HL-60/S4 treated with retinoic acid at 250 ng/mL for 4 days and 3 days (cell line): ENCODE data around the gene TRAPPC8.
"Not testable (repeated sequence)": the region's sequence is repeated elsewhere in the genome, so short reads cannot be mapped to it uniquely, and the experiment has no call there.

Source experiments
- in situ Hi-C: fragments of 300-500 bp; cut with MboI; formaldehyde crosslinking; loops from 2 replicates; pipeline ENCODE4 v1.7.0; 2022; ENCODE audit warnings: low sequenced_read_pairs

The TRAPPC8 gene

GRCh38 chr18:31946305-31947046 lies 3.5 kb upstream of the TRAPPC8 start:
- in situ Hi-C loops: no loop called here

- in situ Hi-C loops: no loop called here
Observed at GRCh38 chr18:31943878-31944816, 1.2 kb upstream of the TRAPPC8 start.

- in situ Hi-C loops: no loop called here
Observed at GRCh38 chr18:31942291-31942998, 483 bp downstream of the TRAPPC8 start.

- in situ Hi-C loops: no loop called here
Observed at GRCh38 chr18:31941010-31941809, 1.7 kb downstream of the TRAPPC8 start.

- in situ Hi-C loops: not testable (repeated sequence)
Observed at GRCh38 chr18:31934773-31935172, 8.2 kb downstream of the TRAPPC8 start.

- in situ Hi-C loops: no loop called here
Observed at GRCh38 chr18:31931886-31932240, 11.1 kb downstream of the TRAPPC8 start.

- in situ Hi-C loops: no loop called here
Observed at GRCh38 chr18:31931163-31931885, 11.6 kb downstream of the TRAPPC8 start.

GRCh38 chr18:31929273-31929672 lies 13.7 kb downstream of the TRAPPC8 start:
- in situ Hi-C loops: no loop called here

GRCh38 chr18:31926988-31927387 lies 15.9 kb downstream of the TRAPPC8 start:
- in situ Hi-C loops: not testable (repeated sequence)

GRCh38 chr18:31920277-31920676 lies 22.7 kb downstream of the TRAPPC8 start:
- in situ Hi-C loops: no loop called here

- in situ Hi-C loops: not testable (repeated sequence)
Observed at GRCh38 chr18:31919366-31919765, 23.6 kb downstream of the TRAPPC8 start.

- in situ Hi-C loops: no loop called here
Observed at GRCh38 chr18:31918733-31919132, 24.2 kb downstream of the TRAPPC8 start.

GRCh38 chr18:31901063-31901462 lies 41.9 kb downstream of the TRAPPC8 start:
- in situ Hi-C loops: no loop called here

- in situ Hi-C loops: not testable (repeated sequence)
Observed at GRCh38 chr18:31899771-31900170, 43.2 kb downstream of the TRAPPC8 start.

- in situ Hi-C loops: no loop called here
Observed at GRCh38 chr18:31892936-31893335, 50.0 kb downstream of the TRAPPC8 start.

GRCh38 chr18:31891566-31891965 lies 51.4 kb downstream of the TRAPPC8 start:
- in situ Hi-C loops: no loop called here

- in situ Hi-C loops: no loop called here
Observed at GRCh38 chr18:31884020-31884419, 58.9 kb downstream of the TRAPPC8 start.

- in situ Hi-C loops: no loop called here
Observed at GRCh38 chr18:31880186-31880898, 62.6 kb downstream of the TRAPPC8 start.

- in situ Hi-C loops: no loop called here
Observed at GRCh38 chr18:31878358-31878757, 64.6 kb downstream of the TRAPPC8 start.
